NCI-H2171 treated with DMSO at 0.1 percent for 48 hours (cell line): ENCODE data around the gene ANKRD11.
"Not testable (repeated sequence)": the region's sequence is repeated elsewhere in the genome, so short reads cannot be mapped to it uniquely, and the experiment has no call there.

Experiments
- DNase-seq: peaks from one replicate; lab custom pipeline; 2025; lab: John Stamatoyannopoulos, UW

The ANKRD11 gene

DNA sequence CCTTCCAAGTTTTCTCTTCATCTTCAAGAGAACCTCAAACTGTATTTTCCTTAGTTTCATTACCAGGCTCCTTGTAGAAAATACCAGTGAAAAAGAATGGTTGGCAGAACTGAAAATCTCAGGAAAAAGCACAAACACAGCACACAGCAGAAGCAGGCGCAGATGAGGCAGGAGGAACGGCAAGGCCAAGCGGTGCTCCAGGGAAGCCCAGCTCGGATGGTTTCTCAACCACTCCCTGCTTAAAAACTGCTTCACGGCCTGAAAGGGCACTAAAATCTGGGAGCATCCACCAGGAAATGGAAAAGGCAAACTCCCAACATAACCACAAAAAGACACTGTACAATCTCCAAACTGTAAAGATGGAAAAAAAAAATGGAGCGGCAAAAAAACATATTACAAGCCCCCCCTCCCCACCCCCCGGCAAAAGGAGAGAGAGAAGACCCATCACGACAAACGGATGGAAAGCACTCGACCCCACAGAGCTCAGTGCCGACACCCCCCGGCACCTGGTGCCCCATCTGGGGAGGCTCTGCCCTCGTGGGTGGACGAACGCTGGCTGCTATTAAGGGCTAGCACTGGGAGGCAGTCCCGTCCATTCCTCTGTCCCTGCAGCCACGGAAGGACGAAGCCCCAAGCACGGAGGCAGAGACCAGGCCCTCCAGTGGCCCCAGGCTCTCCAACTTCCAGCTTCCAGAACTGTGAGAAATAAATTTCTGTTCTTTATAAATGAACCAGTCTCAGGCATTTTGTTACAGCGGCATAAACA is 145.3 kb downstream of the ANKRD11 start:
- no peak for DNase-seq

DNA sequence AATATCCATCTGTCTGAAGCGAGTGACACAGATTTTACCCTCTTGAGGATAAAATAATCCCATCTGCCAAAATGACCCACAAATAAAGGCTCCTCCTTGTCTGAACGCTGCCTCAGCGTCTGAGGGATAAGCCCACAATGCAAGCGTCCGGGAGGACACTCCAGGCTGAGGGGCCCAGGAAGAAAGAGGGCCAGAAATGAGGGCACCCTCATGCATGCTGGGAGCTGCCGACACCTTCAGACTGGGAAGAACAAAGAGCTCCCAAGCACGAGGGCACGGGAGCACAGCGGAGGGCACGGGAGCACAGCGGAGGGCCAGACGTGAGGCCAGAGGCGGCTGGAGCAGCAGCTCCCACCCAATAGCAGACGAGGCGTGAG is 145.9 kb downstream of the ANKRD11 start:
- no peak for DNase-seq

- peak; percentile 88 for DNase-seq
Observed at GRCh38 chr16:89343501-89344457, 146.6 kb downstream of the ANKRD11 start.

DNA sequence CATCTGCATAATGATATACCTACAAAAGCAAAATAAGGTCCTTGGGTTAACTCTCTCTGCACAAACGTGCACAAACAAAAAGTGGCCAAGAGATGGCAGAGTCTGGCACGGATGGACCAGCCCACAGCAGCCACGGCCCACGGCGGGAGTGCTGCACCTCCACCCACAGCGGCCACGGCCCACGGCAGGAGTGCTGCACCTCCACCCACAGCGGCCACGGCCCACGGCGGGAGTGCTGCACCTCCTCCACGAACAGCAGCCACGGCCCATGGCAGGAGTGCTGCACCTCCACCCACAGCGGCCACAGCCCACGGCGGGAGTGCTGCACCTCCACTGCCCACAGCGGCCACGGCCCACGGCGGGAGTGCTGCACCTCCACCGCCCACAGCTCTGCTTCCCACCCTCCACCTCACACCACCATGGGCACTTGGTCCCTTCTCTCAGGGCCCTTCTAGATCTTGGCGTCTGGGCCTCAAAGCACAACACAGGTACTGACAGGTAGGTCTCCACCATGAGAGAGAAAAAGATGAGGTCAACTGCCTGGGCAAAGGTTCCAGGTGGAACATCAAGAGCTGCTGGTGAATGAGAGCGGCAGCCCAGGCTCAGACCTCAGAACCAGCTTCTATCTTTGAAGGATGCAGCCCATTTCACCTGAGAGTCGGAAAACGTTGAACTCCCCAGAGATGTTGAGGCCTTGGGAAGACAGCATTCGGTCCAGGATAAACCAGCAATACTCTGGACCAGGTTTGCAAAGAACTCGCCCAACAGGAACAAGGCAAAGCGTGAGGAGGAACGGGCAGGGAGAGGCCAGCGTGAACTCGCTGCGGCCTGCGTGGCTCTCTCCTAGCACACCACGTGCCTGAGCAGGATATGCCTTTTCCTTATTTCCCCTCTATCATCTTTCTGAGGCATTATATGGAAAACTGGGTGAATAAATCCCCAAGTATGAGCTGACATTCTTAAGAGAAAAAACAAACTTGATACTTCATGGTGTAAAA is 148.4 kb downstream of the ANKRD11 start:
- DNase-seq, result no peak

GRCh38 chr16:89341279-89341678 is 149.1 kb downstream of the ANKRD11 start:
- DNase-seq, result no peak

DNA sequence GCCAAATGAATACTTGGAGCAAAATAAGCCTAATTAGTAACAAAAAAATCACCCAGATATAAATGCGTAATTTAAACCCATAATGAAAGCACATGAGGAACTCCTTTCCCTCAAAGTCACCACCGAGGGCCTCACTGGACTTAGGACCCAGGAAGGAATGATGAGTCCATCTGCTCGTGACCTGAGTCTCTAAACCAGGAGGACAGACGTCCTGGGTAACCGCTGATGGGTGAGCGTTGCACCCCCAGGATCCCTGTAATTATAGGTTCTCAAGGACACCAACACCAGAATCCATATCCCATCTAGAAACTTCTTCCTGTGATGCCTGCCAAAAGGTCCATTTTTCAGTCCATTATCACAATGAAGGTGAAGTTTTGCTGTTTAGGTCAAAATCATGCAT is 151.5 kb downstream of the ANKRD11 start:
- no peak for DNase-seq

DNA sequence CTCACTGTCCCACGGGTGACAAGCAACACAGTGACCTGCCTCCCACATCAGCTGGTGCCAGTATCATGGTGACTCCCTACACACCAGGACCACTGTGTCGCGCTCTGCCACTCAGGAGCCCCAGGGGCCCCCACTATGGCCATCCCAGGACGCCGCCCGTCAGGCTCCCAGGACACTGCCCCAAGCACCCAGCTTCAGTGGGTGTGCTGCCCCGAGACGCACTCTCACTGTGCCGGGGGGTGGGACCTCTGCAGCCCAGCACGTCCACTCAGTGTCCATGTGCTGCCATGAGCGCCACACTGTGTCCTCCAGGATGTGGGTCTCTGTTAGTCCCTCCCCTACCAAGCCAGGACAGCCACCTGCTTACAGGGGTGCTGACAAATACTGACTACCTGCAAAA is 152.4 kb downstream of the ANKRD11 start:
- no peak for DNase-seq

GRCh38 chr16:89335803-89336485 is 154.4 kb downstream of the ANKRD11 start:
- no peak for DNase-seq

DNA sequence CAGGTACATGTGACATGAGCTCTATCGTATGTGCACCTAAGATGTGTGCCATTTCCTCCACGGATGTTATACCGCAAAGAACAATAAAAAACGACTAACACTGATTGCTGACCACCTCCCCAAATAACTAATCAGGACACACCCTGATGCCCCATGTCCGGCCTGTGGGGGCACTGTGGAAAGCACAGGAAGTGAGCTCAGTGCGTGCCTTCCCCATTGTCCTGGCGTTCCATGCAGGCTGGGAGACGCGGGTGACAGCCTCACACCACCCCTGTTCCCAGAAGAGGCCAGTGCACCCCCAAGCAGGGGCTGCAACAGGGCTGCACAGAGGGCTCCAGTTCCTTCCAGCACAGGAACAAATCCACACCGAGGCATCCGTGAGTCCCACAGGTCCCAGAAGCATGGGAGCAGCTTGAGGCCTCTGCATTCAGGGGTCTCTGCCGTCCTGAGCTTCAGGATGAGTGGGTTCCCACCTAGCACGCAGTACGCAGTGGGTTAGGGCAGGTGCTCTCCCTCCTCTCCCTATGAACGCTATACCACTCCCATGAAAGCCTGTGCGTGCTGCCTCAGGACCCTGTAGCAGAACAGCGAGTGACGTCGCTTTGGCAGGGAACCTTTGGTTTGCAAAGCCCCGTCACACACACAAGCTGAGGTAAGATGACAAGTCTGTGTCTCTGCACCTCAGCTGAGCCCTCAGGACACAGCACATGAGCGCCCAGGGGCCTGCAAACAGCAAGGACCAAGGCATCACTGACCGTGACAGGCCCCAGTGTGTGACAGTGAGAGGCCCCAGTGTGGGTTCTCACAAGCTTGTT is 155.2 kb downstream of the ANKRD11 start:
- no peak for DNase-seq

DNA sequence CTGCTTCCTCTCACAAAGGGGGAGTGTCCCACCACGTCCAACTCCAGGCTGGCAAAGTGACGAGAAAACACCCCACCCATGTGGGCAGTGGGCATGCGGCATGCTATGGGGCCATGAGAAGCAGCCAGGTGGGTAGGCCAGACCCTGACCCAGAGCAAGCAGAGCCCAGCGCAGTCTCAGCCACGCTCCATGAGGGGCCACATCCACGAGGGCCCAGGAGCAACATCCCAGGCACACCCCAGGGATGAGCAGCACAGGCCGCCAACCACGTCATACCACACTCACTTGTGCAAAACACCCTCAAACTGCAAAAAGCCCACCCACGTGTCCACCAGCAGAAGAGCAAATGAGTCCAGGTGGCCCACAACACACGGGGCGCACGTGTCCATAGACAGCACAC is 155.9 kb downstream of the ANKRD11 start:
- no peak for DNase-seq

DNA sequence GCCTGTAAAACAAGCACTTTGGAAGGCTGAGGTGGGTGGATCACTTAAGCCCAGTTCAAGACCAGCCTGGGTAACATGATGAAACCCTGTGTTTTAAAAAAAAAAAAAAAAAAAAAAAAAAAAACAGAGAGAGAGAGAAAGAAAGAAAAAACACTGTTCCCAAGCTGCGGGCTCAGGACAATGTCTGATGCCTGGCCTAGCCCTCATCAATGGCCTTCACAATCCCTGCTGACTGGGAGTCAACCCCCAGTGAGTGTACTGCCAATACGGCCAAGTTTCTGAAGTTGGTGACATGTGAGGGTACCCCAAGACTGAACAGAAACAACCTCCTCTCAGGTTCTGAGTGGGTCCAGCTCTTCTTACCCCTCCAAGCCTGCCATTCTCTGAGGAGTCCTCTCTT is 156.3 kb downstream of the ANKRD11 start:
- no peak for DNase-seq

GRCh38 chr16:89333401-89334001 is 156.9 kb downstream of the ANKRD11 start:
- not testable (repeated sequence) for DNase-seq

GRCh38 chr16:89332902-89333245 is 157.5 kb downstream of the ANKRD11 start:
- DNase-seq, result no peak

- peak; percentile 24 for DNase-seq
Observed at GRCh38 chr16:89332243-89332901, 158.0 kb downstream of the ANKRD11 start.

DNA sequence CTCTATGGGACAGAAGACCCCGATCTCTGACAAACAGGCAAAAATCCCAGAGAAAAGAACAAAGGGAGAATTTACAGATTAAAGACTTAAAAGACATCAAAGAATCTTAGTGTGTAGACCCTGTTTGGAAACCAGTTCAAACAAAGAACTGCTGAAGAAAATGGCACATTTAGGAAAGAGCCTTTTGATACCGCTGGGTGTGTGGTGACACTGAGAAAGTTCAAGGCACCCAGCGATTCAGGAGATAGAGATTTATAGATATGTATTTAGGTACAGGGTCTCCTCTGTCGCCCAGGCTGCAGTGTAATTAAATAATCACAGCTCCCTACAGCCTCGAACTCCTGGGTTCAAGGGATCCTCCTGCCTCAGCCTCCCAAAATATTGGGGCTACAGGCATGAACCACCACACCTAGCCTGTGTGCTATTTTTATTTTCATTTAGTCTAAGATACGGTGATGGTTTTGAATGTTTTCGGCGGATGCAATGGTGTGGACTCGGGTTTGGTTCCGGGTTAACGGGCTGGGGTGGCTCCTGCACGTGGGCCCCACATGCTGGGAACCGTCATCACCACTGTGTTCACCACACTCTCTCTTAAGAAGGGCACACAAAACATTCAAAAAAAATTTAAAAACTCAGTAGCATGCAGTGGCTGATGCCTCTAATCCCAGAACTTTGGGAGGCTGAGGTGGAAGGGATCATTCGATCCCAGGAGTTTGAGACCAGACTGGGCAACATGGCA is 158.8 kb downstream of the ANKRD11 start:
- no peak for DNase-seq

DNA sequence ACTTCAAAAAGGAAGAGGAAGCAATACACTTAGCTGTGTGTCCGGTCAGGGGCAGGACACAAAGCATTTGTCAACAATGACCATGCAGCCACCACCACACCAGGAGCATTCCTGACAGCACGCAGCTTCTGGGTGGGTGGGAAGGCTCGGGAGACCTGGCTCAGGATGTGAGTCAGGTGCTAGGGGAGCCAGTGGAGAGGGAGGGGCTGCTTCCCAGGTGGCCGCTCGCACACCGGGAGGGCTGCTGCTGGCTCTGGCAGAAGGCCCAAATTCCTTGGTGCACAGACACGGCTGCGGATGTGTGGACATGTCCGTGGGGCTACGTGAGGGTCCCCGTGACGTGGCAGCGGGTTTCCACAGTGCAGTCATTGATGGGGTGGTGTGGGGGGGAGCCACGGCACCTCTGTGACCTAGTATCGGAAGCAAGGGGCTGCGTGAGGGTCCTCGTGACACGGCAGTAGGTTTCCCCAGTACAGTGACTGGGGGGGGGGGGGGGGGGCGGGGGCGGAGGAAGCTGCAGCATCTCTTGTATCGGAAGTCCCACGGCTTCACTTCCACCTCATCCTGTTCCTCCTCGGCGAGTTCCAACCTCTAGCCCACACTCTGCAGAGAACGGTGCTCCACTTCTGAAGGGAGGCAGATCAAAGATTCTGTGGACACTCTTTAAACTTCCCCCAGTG is 160.0 kb downstream of the ANKRD11 start:
- peak; percentile 59 for DNase-seq

DNA sequence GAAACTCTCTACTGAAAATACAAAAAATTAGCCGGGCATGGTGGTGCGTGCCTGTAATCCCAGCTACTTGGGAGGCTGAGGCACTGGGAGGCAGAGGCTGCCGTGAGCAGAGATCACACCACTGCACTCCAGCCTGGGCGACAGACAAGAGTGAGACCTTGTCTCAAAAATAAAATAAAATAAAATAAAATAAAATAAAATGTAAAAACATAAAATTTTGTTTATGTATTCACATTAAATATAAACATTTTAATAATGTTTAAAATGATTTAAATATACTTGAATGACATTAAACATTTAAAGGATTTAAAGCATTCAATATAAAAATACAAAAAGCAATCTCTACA is 160.6 kb downstream of the ANKRD11 start:
- DNase-seq, result not testable (repeated sequence)
